Activated naive CD4-positive, alpha-beta T cell treated with Interleukin-2 at 50 U/mL for 16 hours (primary cell): Measurements from ENCODE around the gene FUT7.

Experiments used
- DNase-seq: peaks from one replicate; pipeline ENCODE4 v3.0.0-alpha.2; 2020

The FUT7 gene

DNA sequence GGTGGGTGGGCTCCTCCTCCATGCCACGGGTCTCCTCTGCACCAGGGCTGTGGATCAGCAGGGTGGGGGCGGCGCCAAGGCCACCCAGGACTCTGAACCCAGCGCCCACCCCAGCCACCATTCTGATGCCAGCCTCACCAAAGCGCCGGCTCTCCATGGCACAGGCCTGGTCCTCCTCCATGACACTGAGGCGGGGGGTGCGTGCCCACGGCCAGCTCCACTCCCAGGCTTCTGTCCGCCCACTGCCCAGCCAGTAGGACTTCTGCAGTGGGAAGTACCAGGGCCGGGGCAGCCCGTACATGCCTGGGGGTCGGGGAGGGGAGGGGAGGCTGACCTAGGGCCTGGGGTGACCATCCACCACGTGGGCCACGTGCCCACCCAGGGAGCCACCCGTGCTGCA is 15.5 kb downstream of the FUT7 start:
- DNase-seq, result no peak

DNA sequence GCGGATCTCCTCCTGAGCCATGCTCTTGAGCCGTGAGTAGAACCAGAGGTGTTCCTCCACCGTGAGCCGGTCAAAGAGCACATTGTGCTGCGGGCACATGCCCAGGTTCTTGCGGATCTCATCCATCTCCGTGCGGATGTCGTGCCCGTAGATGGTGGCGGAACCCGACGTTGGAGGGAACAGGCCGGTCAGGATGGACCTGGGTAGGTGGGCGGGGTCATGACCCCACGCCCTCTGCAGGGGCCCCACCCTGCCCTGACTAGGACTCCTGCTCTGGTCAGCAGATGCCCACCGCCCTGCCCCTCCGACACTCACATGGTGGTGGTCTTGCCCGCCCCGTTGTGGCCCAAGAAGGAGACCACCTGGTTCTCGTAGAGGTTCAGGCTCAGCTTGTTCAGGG is 15.9 kb downstream of the FUT7 start:
- DNase-seq, result no peak

DNA sequence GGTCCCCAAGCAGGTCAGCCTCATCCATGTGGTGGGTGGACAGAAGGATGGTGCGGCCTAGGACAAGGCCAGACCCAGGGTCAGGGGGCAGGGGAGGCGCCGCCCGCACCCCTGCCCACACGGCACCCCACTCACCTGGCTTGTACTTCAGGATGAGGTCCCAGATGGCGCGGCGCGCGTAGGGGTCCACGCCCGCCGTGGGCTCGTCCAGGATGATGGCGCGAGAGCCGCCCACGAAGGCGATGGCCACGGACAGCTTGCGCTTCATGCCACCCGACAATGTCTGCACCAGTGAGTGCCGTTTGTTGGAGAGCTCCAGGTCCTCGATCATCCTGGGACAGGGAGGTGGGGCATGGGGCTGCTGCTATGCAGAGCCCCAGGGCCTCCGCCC is 16.4 kb downstream of the FUT7 start:
- DNase-seq, result no peak

DNA sequence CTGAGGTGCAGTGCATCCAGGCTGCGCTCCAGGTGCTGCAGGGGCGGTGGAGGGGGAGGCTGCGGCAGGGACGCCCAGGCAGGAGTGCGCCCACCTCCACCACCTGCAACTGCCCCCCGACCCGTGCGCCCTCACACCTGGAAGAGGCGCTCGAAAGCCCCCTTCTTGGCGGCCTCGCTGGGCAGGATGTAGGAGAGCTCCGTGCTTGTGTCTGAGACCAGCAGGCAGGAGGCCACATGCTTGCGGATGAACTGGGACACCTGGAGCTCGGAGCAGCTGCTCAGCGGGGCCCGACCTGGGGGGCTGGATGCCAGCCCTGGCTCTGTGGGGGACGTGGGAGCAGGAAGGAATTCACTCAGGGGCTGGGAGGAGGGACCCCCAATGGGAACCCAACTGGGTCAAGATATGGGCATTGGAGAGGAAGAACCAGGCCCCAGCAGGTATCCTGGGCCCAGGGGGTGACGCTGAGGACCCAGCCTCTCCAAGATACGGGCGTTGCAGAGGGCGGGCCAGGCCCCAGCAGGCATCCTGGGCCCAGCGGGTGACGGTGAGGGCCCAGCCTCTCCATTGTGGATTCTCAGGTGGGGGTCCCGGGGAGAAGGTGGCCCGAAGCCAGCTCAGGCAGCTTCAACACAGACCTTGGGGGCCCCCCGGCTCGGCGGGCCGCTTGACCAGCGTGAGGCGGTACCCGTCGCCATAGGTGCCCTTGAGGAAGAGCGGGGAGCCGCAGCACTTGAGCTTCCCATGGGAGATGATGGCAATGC is 16.9 kb downstream of the FUT7 start:
- DNase-seq, result no peak

DNA sequence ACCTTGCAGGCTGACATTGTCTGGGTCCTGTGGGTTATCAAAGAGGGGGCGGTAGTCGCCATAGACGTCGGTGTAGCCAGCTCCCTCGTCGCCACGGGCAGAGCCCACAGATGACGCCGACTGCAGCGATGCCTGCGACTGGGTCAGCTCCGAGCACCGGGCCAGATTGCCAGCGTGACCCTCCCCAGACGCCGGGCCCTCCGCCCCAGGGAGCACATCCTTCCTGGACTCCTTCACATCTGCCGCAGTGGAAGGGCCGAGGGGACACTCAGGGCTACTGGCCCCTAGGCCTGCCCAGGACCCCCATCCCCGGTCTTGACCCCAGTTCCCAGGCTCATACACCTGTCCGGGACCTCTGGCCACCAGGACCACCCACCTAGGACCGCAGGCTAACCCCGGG is 17.7 kb downstream of the FUT7 start:
- no peak for DNase-seq

DNA sequence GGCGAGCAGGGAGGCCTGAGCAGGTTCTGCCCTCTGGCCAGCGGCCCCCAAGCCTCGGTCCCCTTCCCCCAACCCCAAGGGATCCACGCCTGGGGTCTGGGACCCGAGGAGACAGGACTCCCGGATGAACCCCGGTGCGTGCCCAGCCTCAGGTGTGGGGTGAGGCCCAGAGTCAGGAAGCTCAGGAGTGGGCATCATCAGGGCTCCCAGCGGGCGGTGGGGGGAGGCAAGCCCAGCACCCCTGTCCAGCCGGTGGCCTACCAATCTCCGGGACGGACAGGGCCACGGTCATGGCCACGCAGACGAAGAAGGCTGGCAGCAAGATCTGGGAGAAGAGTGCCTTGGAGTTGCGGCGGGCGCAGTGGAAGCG is 18.3 kb downstream of the FUT7 start:
- no peak for DNase-seq

DNA sequence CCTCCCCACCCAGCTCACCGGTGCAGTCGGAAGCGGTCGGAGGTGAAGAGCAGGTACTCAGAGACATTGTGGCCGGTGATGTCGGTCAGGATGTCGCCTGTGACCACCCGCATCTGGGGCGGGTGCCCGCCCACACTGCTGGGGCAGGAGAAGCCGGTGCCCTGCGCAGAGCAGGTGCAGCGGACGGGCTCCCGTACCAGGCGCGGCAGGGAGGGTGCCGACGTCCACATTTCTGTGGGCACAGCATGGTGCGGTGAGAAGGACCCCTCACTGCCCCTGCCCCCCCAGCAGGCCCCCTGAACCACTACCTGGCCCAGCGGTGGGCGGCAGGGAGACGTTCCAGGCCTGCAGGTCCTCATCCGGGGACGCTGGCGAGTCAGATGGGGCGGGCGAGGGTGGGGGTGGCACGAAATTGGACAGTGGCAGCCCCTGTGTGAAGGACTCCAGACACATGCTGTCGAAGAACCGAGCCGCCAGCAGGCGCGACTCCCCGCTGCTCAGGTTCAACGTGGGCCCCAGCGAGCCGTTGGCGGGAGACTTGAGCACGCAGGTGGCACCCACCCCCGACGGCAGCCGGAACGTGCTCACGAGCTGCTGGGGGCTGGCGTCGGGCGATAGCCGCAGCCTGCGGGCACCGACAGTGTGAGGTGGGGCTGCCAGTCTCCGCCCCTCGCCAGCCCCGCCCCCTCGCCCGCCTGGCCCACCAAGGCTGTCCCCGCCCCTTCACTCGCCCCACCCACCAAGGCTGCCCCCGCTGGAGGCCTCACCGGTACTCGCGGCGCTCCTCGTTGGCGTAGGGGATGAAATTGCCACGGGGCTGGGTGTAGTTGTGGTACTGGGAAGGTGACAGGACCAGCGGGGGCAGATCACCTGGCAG is 19.0 kb downstream of the FUT7 start:
- DNase-seq, result no peak

DNA sequence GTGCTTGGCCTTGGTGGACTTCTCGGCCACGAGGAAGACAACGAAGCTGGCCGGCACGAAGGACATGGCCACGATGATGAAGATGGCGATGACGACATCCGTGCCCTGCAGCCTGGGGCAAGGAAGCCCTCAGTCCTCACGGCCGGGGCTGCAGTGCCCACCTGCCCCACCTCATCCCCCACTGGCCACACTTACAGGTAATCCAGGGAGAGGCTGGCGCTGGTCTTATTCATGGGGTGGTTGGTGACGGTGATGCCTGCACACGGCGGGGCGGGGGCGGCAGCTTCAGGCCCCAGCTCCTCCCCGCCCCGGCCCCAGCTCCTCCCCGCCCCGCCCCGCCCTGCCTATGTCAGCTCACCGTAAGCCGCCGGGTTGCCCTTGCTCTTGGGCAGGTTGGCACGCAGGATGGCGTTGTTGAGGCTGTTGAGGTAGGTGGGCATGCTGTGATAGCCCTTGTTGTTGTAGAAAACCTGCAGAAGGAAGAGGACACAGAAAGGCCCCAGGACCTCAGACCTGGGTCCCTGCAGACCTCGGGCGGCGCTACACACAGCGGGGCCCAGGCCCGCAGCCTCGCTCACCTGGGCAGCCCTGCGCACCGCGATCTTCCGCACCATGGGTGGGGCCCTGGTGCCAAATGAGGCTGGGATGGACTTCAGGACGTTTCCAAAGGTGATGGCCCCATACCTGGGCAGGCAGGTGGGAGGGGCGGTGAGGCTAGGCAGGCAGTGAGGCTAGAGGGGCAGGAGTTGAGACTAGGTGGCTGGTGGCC is 19.8 kb downstream of the FUT7 start:
- no peak for DNase-seq

DNA sequence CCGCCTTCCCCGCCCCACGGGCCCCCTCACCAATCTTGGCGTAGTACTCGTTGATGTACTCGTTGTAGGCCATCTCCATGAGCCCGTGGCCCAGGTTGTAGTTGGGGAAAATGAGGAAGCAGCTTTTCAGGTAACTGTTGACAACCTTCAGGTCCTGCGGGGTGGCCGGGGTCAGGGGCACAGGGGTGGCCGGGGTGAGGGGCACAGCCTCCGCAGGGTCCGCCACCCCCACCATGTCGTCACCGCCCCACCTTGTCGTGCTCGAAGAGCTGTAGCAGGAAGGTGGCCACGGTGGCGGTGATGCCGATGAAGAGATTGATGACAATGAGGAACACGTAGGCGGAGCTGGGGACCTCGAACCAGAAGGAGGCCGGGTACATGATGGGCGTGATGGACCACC is 20.7 kb downstream of the FUT7 start:
- no peak for DNase-seq

DNA sequence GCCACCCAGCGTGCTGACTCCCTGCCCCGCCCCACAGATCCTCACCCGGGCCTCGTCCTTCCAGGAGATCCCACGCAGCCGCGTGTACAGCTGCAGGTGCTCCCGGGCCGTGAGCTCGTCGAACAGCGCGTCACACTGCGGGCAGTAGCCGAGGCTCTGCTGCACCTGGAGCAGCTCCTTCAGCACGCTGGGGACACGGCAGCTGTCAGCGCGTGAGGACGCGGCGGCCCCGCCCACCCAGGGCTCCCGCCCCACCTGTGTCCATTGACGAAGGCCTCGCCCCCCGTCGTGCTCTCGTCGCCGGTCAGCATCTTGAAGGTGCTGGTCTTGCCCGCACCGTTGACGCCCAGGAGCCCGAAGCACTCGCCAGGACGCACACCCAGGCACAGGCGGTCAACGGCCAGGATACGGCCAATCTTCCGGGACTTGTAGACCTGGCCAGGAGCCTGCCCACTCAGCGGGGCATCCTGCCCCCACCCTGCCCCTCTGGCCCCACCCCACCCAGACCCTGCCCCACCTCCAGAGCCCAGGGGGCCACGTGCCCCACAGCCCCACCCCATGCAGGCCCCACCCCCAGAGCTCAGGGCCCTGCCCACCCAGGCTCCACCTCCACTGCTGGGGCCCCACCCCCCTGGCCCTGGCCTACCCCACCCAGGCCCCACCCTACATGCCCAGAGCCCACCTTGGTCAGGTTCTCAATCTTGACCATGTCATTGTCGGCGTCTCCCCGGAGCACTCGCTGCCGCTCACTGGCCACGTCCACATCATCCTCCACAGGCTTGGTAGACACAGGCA is 21.8 kb downstream of the FUT7 start:
- DNase-seq, result no peak

DNA sequence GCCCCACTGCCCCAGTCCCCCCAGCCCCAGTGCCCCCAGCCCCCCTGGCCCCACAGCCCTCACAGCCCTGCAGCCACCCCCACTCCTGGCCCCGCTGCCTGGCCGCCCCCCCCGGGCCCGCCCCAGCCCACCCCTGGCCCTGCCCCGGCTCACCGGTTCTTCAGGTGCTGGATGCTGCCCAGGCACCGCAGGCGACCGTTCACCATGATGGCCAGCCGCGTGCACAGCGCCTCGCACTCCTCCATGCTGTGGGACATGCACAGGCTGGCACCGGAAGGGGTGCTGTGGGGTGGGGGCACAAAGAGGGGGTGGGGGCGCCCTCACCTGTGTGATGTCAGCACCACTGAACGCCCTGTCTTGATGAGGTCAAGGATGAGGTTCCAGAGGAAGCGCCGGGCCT is 22.7 kb downstream of the FUT7 start:
- no peak for DNase-seq

DNA sequence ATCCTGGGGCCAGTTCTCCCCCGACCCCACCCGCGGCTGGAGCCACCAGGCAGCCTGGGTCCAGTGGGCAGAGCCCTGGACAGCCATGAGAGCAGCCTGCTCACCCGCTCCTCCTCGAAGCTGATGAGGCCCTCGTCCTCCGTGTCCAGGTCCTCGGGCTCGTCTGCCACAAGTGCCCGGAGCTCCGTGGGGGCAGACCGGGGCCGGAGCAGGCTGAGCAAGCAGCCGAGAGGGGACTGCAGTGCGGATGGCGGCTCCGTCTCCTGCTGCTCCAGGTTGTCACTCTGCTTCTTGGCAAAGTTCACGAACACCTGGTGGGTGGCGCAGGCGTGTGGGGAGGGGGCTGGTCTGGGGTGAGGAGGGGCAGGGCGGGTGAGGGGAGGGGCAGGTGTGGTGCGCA is 23.6 kb downstream of the FUT7 start:
- no peak for DNase-seq

DNA sequence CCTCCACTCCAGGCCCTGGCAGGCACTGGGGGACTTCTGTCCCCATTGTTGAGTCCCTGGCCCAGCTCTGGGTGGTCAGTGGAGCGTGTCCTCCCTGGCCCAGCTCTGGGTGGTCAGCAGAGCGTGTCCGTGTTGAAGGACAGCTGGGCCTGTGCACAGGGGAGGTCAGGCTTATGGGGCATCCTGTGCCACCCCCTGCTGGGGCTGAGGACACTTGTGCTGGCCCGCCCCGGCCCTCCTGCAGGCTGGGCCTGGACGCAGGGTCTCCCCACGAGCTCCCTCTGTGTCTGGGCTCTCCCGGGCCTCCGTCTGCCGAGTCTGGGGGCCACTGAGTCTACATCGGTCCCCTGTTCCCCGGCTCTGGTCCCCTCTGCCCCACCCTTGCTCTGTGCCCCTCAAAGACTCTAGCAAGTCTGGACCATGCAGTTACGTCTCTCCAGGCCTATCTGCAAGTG is 24.0 kb downstream of the FUT7 start:
- DNase-seq, result no peak

DNA sequence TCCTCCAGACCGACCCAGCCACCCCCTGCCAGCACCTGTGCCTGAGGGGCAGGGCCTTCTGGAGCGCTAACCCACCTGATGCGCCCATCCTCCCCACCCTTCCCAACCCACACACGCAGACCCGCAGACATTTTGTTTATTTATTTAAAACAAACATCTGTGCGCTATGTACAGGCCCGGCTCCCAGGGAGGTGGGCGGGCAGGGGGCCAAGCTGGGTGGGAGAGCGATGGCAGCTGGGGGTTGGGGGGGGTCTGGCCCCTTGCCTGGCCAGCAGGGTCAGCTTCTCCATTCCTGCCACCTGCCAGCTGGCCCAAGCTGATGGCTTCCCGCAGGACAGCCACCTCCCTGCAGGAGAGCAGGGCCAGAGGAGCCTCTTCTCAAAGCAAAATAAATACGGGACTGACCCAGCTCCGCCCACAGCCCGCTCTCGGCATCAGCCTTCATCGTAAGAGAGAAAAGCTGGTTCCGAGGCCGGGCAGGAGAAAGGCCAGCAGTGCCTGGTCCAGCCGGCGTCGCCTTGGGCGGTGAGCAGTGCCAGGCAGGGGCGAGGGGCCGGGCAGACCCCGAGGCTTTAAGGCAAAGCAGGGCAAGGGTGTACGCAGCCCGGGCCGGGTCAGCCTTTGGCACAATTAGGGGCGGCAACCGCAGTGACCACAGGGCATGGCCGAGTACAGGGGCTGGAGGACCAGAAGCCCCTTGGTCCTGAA is 24.6 kb downstream of the FUT7 start:
- no peak for DNase-seq

DNA sequence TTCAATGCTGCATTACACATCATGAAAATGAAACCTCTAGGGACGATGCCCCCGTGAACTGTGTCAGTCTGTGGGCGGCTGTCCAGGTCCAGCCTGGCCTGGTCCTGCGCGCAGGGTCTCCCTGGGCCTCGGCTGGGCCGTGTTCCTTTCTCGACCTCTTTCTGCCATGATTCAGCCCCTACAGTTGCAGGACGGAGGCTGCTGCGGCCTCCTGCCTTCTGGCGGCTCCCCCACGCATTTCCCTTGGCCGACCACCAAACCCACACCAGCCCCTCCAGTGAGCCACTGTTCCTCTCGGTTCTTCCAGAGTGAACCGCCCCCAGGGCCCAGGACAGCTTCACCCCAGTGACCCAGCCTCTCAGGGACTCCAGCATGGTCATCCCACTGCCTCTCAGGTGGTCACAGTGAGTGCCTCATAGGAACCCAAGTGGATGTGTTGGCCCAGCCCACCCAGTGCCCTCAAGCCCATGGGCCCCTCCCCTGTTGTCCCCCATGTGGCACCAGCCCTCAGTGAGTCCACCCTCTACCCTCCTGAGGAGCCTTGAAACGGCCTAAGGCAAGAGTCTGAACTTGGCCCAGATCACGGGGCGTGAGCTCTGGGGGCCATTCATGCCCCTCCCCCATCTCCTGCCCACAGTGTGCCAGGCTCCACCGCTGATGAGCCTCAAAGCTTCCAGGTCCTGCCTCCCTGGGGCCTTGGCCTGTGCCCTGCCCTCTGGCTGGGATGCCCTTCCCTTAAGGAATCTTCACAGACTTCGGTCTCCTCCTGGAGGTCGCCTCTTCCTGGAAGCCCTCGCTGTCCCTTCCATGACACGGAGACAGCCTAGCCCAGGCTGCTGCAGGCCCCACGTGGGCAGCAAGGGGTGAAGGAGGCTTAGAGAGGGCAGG is 25.5 kb downstream of the FUT7 start:
- no peak for DNase-seq

DNA sequence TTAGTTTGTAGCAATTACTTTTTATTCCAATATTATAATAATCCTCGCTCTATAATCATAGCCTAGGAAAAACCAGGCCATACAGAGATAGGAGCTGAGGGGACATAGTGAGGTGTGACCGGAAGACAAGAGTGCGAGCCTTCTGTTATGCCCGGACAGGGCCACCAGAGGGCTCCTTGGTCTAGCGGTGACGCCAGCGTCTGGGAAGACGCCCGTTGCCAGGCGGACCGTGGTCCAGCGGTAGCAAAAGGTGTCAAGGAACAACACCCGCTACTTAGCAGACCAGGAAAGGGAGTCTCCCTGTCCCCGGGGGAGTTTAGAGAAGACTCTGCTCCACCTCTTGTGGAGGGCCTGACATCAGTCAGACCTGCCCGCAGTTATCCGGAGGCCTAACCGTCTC is 27.6 kb downstream of the FUT7 start:
- DNase-seq, result peak; percentile 30

DNA sequence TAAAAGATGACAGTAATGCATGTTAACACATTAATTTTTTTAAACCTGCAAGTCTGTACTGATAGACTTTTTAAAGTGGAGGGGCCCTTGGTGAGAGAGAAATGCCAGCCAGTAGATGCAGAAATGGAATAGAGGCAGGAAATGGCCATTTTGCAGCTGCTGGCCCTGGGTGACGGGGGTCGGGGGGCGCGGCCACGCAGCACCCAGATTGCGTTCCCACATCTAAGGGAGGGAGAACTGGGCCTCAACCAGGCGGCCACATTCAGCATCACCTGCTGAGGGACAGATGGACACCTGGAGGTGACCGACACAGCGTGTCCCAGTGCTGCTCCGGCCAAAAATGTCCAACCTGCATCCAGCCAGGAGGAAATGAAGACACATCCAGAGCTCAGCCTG is 29.2 kb downstream of the FUT7 start:
- DNase-seq, result no peak

DNA sequence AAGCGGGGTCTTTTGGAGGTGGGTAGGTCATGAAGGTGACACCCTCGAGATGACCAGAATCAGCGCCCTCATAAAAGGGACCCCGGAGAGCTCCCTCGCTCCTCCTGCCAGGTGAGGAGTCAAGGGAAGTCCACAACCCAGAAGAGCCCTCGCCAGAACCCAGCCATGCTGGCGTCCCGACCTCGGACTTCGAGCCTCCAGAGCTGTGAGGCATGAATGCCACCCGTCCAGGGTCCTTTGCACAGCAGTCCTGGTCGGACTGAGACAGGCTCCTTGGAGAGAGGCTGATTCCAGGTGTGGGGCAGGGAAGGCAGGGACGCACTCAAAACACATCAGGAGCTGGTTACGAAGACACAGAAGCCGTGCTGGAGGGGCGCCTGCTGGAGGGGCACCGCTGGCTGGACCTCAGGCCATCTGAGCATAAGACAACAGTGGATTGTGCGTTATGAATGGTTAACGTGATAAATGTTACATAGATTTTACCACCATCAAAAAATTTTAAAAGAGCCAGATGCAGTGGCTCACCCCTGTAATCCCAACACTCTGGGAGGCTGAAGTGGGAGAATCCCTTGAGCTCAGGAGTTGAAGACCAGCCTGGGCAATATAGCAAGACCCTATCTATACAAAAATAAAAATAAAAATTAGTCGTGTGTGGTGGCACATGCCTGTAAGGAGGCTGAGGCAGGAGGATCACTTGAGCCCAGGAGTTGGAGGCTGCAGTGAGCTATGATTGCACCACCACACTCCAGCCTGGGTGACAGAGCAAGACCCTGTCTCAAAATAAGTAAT is 29.8 kb downstream of the FUT7 start:
- DNase-seq, result no peak

DNA sequence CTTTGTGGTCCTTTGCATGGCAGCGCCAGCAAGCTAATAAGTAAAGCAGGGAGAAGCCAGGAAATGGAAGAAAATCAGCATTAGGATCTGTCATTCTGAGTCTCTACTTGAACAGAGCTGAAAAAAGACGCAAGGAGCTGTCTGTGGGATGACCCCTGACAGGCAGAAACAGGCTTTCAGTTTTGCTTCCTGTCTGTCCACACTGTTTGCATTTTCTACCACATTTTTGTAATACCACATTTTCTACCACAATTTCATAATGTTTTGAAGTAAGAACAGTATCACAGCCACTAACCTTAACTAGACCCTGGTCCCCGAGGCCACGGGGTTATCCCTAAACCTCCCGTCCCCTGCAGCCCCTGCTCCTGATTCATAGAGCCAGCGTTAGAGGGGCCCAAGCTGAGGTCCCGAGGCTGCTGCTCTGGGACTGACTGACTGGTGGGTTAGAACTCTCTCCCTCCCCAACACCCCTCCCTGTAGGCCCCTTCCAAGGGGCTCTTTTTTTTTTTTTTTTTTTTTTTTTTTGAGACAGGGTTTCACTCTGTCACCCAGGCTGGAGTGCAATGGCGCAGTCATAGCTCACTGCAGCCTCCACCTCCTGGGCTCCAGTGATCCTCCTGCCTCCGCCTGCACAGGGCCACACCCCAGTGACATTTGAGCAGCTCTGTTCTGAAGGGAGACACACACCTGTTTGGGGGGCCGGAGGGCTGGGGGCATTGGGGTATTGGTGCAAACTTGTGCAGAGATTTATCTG is 31.5 kb downstream of the FUT7 start:
- DNase-seq, result peak; percentile 41
